Effector CD8-positive, alpha-beta T cell (primary cell): ENCODE measurements around the gene INTS11.

Source experiments
- DNase-seq: peaks from one replicate; lab custom pipeline; 2025; lab: John Stamatoyannopoulos, UW

The INTS11 gene

DNA sequence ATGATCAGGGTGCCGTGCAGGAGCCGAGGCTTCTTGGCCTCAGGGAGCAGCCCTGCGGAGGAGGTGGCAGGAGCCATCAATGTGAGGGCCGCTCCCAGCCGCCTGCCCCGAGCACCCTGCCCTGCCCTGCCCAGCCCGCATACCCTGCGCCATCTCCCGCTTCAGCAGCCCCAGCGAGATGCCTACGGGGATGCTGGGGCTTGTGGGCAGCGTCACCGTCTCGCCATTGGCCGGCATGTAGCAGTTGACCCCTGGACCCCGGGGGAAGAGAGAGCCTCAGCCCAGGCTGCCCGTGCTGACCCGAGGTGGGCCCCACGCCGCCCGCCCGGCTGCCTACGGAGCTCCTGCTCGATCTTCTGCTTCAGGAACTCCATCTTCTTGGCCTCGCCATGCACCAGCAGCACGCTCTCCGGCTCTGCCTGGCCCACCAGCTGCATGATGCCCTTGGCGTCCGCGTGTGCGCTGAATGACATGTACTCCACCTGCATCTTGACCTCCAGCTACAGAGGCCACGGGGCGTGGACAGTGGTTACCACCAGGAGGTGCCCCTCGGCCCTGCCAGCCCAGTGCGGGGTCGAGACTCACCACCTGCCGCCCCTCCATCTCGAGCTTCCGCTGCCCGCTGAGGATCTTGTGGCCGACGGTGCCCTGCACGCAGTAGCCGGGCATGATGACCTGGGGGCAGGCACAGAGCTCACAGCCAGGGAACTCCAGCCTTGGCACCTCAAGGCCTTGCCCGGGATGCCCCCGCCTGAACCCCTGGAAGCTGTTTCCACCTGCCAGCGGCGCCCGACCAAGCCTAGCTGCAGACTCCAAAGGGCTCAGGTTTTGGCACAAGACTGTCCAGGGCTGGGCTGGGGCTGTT lies 11.8 kb downstream of the INTS11 start:
- no peak for DNase-seq

GRCh38 chr1:1311107-1312104 lies 13.1 kb downstream of the INTS11 start:
- no peak for DNase-seq

DNA sequence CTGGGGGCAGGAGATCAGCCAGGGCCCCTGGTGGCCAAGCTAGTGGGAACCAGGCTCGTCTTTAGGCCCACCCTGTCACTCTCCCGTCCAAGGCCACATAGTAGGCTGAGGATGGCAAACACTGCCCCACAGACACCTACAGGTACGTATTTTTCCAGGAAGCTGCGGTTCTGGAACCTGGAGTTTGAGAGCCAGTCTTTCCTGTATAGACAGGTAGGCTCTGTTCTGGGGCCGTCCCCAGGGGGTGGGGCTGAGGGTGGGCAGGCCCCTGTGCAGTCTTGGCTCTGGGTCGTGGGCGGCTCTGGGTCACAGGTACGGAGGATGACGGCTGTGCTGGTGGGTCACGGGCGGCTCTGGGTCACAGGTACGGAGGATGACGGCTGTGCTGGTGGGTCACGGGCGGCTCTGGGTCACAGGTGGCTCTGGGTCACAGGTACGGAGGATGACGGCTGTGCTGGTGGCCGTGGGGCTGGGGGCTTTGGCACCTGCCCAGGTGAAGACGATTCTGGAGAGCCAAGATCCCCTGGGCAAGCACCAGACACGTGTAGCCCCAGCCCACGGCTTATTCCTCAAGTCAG lies 13.9 kb downstream of the INTS11 start:
- no peak for DNase-seq

- DNase-seq, result no peak
These were observed 14.4 kb downstream of the INTS11 start for GRCh38 chr1:1310109-1310385.

DNA sequence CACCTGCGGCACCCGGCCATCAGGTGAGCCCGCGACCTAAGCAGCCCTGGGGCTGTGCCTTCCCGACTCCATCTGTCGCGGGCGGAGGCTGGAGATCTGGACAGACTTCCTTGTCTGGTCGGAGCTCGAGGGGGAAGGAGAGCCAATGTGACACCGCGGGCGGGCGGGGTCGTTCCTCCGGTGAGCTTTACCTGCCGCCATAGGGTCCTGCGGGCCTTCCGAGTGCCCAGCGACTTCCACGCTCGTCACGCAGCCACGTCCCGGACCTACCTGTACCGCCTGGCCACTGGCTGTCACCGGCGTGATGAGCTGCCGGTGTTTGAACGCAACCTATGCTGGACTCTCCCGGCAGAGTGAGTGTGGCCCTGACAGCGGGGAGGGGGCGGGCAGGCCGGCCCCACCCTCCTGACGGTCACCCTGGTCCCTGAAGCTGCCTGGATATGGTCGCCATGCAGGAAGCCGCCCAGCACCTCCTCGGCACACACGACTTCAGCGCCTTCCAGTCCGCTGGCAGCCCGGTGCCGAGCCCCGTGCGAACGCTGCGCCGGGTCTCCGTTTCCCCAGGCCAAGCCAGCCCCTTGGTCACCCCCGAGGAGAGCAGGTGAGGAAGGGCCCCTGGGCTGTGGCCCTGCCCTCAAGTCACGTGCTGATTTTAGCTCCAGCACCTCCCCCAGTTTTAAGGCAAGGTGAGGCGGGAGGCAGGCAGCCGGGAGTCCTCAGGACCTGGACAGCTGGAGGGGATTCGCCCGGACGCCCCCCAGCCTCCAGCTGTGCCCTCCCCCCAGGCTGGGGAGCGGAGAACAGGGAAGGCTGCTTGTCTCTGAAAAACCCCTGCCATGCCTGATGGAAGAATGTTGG lies 15.0 kb downstream of the INTS11 start:
- no peak for DNase-seq

DNA sequence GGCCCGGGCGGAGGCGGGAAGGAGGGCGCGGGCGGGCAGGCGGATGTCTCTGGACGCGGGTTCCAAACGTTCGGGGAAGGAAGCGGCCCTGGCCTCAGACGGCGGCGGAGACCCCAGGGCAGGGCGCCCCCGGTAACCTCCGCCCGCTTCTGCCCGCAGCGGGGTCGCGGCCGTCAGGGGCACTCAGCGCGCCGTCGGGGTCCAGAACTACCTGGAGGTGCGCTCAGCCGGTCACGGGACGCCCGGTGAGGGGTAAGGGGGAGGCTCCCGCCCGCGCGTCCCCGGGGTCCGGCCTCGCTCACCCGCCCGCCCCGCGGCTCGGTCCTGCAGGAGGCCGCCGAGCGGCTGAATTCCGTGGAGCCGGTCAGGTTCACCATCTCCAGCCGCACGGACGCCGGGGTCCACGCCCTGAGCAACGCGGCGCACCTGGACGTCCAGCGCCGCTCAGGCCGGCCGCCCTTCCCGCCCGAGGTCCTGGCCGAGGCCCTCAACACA lies 15.7 kb downstream of the INTS11 start:
- DNase-seq, result no peak

DNA sequence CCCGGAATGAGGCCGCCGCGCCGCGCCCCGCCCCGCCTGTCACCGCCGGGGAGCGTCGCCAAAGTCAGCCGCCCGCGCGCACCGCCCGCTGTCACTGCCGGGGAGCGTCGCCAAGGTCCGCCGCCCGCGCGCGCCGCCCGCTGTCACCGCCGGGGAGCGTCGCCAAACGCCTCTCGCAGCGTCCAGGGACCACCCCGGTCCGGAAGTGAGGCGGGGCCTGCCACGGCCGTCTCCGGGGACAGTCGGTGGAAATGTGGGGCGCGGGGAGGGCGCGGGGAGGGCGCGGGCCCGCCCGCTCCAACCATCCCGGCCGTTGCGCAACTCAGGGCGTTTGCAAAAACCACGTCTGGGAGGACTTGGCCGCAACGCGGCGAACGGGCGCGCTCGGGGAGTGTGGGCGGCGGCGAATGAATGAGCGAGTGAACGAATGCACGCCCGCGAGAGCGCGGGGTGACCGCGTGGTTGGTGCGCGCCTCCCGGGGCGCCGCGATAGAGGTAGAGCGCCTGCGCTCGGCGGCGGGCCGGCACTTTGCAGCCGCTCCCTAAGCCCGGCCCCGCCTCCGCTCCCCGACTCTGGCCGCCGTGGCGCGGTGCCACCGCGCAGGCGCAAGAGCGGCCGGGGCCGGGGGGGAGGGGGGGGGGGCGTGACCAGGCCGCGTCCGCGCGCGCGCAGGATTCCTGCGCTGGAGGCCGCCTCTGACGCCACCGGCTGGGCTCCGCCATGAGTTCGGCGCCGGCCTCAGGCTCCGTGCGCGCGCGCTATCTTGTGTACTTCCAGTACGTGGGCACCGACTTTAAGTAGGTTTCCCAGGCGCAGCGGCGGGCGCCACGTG lies 16.3 kb downstream of the INTS11 start, which contains the start of the genes ACAP3 and PUSL1:
Gene ACAP3 (minus strand): TSS at position 8 of the 833 bp plus-strand sequence. CDS start 115 bp downstream, outside the sequence.
Gene PUSL1 (plus strand): TSS at position 675 of the 833 bp plus-strand sequence. CDS start 47 bp downstream, at position 722.
- DNase-seq, result peak; percentile 80

DNA sequence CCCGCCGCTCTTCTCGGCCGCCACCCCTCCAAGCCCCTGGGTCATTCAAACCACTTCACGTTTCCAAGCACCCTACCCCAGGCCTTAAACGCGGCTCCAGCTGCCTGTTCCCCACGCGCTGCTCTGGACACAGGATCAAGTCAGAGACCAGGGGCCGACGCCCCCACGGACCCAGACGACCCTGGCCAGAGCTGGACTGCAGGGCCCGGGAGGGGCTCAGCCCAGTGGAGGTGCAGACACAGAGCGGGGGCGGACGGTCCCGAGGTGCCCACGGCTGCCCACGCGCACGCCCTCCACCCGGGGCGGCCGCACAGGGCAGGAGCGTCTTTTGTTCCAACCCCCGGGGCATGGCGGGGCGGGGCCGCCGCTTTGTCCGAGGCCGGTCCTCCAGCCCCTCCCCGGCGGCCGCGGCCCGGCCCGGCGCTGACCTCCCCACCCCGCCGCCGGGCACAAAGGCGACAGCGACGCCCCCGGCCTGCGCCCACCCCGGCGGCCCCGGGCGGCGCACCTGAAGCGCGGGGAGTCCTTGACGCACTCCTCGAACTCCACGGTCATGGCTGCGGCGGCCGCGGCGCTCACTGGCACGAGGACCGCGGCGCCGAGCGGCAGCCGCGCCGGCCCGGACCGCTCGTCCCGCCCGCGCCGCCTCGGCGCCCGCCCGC lies 17.1 kb downstream of the INTS11 start:
- no peak for DNase-seq

GRCh38 chr1:1306661-1307260 lies 17.7 kb downstream of the INTS11 start:
- no peak for DNase-seq

GRCh38 chr1:1306070-1306660 lies 18.3 kb downstream of the INTS11 start:
- no peak for DNase-seq

DNA sequence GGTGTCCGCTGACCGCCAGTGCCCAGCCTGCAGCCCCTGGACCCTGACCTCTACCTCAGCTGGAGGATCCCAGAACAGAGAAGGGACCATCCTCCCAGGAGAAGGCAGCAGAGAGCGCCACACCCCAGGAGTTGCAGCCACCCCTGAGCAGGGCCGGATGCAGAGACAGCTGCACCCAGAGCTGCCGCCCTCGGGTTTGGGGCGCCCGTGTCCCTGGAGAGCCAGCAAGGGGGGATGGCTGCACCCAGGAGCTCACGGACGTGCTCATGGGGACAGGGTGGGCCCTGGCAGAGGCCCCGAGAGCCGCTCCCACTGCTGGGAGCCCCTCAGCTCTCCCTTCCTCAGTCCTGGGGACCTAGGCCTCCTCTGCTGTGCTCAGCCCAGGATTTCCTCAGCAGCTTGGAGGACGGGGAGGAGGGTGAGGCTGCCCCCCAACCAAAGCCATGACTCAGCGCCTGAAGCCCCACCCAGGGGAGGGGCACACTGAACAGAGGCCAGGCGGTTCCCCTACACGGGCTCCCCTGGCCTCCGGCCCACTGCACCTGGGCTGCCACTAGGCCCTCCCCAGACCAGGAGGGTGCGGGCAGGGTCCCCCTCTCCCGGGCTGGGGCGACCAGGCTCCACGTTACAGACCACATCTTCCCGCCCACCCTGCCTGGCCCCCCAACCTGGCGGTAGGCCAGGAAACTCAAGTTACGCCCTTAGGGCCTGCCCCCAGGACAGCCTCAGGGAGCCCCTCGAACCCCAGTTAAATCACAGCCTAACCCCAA lies 19.0 kb downstream of the INTS11 start:
- DNase-seq, result peak; percentile 43

DNA sequence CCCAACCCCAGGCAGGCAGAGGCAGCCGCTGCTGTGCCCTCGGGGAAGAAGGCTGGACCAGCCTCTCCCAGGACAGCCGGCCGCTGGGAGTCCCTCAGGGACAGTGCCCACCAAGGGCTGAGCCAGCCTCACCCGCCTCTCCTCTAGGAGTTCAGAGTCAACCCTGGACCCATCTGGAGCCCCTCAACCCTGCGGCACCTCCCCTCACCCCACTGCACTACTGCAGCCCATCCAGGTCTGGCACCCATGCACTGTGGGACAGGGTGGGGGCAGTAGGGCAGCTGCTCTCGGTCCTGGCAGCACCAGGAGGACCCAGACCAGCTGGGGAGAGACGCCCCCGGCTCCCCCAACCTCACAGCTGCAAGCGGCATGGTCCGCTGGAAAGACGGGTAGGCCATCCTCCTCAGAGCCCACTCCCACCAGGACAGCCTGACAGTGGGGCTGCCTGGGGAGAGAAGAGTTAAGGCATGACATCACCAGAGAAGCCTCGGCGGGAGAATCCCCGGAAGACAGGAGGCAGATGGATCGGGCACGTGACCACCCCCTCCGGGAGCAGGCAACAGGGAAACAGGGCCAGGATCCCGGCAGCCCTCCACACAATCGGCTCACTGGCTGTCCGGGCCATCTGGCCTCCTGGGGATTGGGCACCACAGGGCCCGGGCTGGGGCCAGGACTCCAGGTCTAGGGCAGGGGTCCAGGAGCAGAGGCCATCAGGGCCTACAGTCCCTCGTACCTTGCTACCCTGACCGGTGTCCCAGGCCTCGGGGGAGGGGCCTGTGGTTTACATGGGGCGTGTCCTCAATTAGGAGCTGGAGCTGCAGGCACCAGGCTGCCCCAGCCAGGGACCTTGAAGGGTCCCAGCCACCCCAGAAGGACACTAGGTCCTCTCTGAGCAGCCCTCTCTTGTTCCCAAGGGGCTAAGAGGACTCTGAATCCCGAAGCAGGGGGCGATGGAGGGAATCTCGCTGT lies 19.8 kb downstream of the INTS11 start:
- DNase-seq, result no peak

DNA sequence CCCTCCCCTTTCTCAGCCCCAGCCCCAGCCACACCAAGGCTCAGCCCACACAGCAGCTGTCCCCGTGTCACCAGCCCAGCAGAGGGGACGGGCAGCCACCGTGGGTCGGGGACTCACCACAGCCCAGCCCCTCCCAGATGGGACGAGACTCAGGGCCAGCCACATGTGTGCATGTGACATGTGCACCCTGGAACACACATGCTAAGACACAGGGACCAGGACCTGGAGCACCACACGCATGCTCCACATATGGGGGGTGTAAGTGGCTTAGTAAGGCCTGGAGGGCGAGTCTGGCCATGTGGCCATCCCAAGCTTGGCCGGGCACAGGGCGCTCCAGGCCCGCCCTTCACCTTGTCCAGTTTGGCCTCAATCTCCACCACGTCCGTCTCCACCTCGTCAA lies 20.7 kb downstream of the INTS11 start:
- DNase-seq, result no peak

DNA sequence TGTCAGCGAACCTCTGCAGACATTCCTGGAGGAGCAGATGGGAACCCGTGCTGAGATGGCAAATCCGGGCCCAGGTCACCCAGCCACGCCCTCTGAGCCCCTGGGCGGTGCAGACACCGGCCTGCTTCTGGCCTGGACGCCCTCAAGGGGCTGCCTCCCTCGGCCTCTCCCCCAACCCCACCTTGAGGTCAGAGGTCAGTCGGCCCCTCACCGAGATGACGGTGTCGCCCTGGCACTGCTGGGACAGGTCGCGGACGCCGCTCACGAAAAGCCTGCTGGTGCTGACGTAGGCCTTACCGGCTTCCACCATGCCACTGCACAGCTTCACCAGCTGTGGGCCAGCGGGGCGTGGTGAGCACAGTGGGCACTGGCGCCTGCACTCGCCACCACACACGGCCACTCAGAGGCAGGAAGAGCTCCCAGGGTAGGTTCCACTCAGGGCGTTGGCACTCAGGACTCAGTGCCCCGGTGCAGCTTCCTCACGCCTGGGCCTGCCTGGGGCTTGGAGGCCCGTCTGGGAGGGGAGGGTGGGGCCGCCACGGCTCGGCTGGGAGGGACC lies 21.4 kb downstream of the INTS11 start:
- DNase-seq, result no peak

DNA sequence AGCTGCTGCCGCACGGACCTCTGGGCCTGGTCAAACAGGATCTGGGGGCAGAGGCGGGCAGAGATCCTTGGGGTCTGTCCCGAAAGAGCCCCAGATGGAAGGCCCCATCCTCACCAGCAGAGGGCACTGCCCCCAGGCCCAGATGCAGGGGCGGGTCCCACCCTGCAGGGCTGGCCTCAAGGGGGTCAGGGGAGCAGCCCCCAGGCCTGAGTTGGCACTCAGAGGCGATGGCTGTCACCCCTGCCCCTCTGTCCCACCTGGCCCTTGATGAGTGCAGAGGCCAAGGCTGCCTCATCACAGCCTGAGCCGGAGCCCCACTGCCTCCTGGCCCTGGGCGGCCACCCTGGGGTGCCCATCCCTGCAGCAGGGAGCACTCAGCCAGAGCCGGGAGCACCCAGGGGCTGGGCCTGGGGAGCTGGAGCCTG lies 22.4 kb downstream of the INTS11 start:
- DNase-seq, result no peak

- no peak for DNase-seq
These were observed 24.1 kb downstream of the INTS11 start for GRCh38 chr1:1300352-1300739.
